GM21360 (cell line): Measurements from ENCODE around the gene SLC24A3.

Source experiments
- ATAC-seq: cut with Tn5 transposase; IDR thresholded peaks from one replicate; pipeline ENCODE4 v1.9.1; 2021; ENCODE audit warnings: mild to moderate bottlenecking, moderate library complexity; ENCODE audit not compliant: unreplicated experiment

Gene SLC24A3

GRCh38 chr20:19335916-19336315, 123.5 kb downstream of the SLC24A3 start:
- no peak for ATAC-seq

GRCh38 chr20:19336631-19337030, 124.2 kb downstream of the SLC24A3 start:
- ATAC-seq: no peak

GRCh38 chr20:19338380-19338779, 125.9 kb downstream of the SLC24A3 start:
- no peak for ATAC-seq

- ATAC-seq: no peak
Measured at GRCh38 chr20:19338960-19339359, 126.5 kb downstream of the SLC24A3 start.

GRCh38 chr20:19341348-19342053, 129.1 kb downstream of the SLC24A3 start:
- no peak for ATAC-seq

- ATAC-seq: no peak
Measured at GRCh38 chr20:19344341-19344740, 131.9 kb downstream of the SLC24A3 start.

- ATAC-seq: peak; percentile 81
Measured at GRCh38 chr20:19347943-19348456, 135.6 kb downstream of the SLC24A3 start.

- ATAC-seq: no peak
Measured at GRCh38 chr20:19348582-19348981, 136.1 kb downstream of the SLC24A3 start.

- ATAC-seq: no peak
Measured at GRCh38 chr20:19349879-19350278, 137.4 kb downstream of the SLC24A3 start.

- no peak for ATAC-seq
Measured at GRCh38 chr20:19351542-19351941, 139.1 kb downstream of the SLC24A3 start.

- ATAC-seq: no peak
Measured at GRCh38 chr20:19354950-19355349, 142.5 kb downstream of the SLC24A3 start.

GRCh38 chr20:19361790-19362189, 149.3 kb downstream of the SLC24A3 start:
- no peak for ATAC-seq

GRCh38 chr20:19363476-19363875, 151.0 kb downstream of the SLC24A3 start:
- no peak for ATAC-seq

GRCh38 chr20:19367591-19367990, 155.1 kb downstream of the SLC24A3 start:
- ATAC-seq: no peak

GRCh38 chr20:19368351-19368750, 155.9 kb downstream of the SLC24A3 start:
- no peak for ATAC-seq

- ATAC-seq: no peak
Measured at GRCh38 chr20:19370076-19371075, 157.9 kb downstream of the SLC24A3 start.

GRCh38 chr20:19371112-19371511, 158.7 kb downstream of the SLC24A3 start:
- no peak for ATAC-seq

- no peak for ATAC-seq
Measured at GRCh38 chr20:19374216-19374615, 161.8 kb downstream of the SLC24A3 start.

GRCh38 chr20:19375395-19375794, 163.0 kb downstream of the SLC24A3 start:
- ATAC-seq: no peak

GRCh38 chr20:19375801-19376200, 163.4 kb downstream of the SLC24A3 start:
- no peak for ATAC-seq

GRCh38 chr20:19376451-19377229, 164.2 kb downstream of the SLC24A3 start:
- ATAC-seq: no peak
